Activated CD8-positive, alpha-beta T cell treated with anti-CD3 and anti-CD28 coated beads for 36 hours (primary cell): ENCODE results near the gene IL4R. TPM values are rescaled to one million over a fixed set of nuclear protein-coding genes. Genes with fewer than 3 reads are reported as not detected.

ENCODE experiments used
- ATAC-seq: fragments of 200-7000 bp; cut with Tn5 transposase; one replicate; pipeline ENCODE4 v1.10.0; 2021; ENCODE audit warnings: mild to moderate bottlenecking, moderate library complexity
- CTCF ChIA-PET: fragments of 350-600 bp; sonication (Branson Sonifier 250); formaldehyde crosslinking; loops from one replicate; lab custom pipeline; 2021; ENCODE audit warnings: antibody characterized with exemption; lab: Charles Lee
- POLR2A ChIA-PET: fragments of 350-600 bp; sonication (Branson Sonifier 250); formaldehyde crosslinking; loops from one replicate; lab custom pipeline; 2021; ENCODE audit warnings: antibody characterized with exemption; lab: Charles Lee
- DNase-seq: peaks from one replicate; pipeline ENCODE4 v3.0.0-alpha.2; 2020
- H3K27ac Mint-ChIP-seq: one replicate; pipeline ENCODE4 v1.8.0; 2021; ENCODE audit warnings: mild to moderate bottlenecking, mixed read lengths
- H3K27me3 Mint-ChIP-seq: one replicate; pipeline ENCODE4 v1.8.0; 2021; ENCODE audit warnings: mixed read lengths
- H3K36me3 Mint-ChIP-seq: one replicate; pipeline ENCODE4 v1.8.0; 2021; ENCODE audit warnings: low read depth, mixed read lengths
- H3K4me1 Mint-ChIP-seq: one replicate; pipeline ENCODE4 v1.8.0; 2021; ENCODE audit warnings: low read depth, mixed read lengths
- H3K4me3 Mint-ChIP-seq: one replicate; pipeline ENCODE4 v1.8.0; 2021; ENCODE audit warnings: mild to moderate bottlenecking, moderate library complexity, mixed read lengths
- H3K9me3 Mint-ChIP-seq: one replicate; pipeline ENCODE4 v1.8.0; 2021; ENCODE audit warnings: mixed read lengths
- intact Hi-C: fragments of 100-400 bp; cut with micrococcal nuclease; formaldehyde crosslinking; loops from one replicate; pipeline ENCODE4 v1.10.0; 2022
- total RNA-seq, 2 experiments: library from RNA; stranded (reverse); gene quantifications; one replicate each; pipeline ENCODE4 v1.2.3, GENCODE V29; 2021
- TF ChIP-seq, protein P1 (sequence below): fragments of 200-600 bp; IDR thresholded peaks from one replicate; pipeline ENCODE4 v1.8.0; 2022; ENCODE audit warnings: antibody characterized with exemption, mild to moderate bottlenecking

IL4R gene
- total RNA-seq, 2 experiments from 2014 or later = 236 to 245 TPM

DNA sequence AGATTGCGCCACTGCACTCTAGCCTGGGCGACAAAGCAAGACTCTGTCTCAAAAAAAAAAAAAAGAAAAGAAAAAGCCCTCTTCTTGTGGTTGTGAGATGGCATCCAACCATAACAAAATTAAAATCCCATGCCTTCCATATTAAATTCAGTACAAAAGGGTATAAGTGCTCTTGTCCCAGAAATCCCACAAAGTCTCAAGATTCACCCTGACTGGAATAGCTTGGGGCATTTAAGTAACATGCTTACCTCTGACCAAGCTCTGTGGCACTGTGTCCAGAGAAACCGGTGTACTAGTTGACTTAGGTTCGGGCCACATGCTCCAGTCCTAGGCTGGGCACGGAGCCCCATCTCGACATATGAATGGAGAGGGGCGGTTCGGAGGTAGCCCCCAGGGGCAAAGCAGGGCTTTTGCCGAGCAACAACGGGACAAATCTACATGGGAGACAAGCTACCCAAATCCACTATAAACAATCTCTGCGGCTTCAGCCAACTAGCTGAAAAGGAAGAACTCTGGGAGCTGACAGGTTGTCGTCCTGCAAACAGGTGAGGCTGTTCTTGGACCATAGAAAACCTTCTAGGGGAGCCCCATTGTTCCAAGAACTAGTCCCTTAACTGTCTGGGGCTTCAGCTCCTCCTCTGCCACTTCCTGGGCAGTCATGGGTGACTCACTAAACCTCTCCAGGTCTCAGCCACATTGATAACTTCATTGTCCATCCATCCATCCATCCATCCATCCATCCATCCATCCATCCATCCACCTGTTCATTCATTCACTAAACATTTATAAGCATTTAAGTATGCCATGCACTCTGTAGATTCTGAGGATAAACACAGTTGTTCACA, 10.3 kb upstream of the IL4R start:
- POLR2A ChIA-PET = interaction anchor here (0.8 to 1.6 kb wide), 5 partner anchors 9 to 36 kb away, joined by 3 to 5 read pairs (median 3); no protein-coding TSS in a partner anchor
- Mint-ChIP-seq H3K27ac (no peak overlapping the region), H3K4me3 (no peak overlapping the region), H3K4me1 (peaks cover 11% of the 10 kb centered on the region), H3K36me3 (peaks cover 2% of the 10 kb centered on the region), H3K9me3 (peaks cover 10% of the 10 kb centered on the region), H3K27me3 (no peaks in the 10 kb centered on the region)
- CTCF ChIA-PET = interaction anchor here (1.4 kb wide), 1 partner anchor 9 kb away, joined by 6 read pairs; no protein-coding TSS in a partner anchor
- TF ChIP-seq, protein P1, sequence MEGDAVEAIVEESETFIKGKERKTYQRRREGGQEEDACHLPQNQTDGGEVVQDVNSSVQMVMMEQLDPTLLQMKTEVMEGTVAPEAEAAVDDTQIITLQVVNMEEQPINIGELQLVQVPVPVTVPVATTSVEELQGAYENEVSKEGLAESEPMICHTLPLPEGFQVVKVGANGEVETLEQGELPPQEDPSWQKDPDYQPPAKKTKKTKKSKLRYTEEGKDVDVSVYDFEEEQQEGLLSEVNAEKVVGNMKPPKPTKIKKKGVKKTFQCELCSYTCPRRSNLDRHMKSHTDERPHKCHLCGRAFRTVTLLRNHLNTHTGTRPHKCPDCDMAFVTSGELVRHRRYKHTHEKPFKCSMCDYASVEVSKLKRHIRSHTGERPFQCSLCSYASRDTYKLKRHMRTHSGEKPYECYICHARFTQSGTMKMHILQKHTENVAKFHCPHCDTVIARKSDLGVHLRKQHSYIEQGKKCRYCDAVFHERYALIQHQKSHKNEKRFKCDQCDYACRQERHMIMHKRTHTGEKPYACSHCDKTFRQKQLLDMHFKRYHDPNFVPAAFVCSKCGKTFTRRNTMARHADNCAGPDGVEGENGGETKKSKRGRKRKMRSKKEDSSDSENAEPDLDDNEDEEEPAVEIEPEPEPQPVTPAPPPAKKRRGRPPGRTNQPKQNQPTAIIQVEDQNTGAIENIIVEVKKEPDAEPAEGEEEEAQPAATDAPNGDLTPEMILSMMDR = no peak
- intact Hi-C loops = no loop called here
- no peak for ATAC-seq
- no peak for DNase-seq

DNA sequence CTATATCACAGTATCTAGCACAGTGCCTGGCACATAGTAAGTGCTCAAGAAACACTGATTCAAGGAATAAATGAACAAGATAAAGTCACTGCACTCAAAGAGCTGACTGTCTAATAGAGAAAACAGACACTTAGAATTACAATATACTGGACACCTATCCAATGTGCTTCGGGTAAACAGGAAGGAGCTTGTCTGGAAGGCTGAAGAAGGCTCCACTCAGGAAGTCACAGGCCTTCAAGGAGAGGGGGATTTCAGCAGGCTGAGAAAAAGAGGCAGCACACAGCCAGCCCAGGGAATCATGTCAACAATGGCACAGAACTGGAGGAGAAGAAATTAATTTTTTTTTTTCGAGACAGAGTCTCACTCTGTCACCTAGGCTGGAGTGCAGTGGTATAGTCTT, 9.7 kb upstream of the IL4R start:
- H3K36me3 Mint-ChIP-seq = peaks cover 2% of the 10 kb centered on the region
- POLR2A ChIA-PET = interaction anchor here (0.8 to 1.6 kb wide), 4 partner anchors 9 to 35 kb away, joined by 3 to 5 read pairs (median 4); no protein-coding TSS in a partner anchor

DNA sequence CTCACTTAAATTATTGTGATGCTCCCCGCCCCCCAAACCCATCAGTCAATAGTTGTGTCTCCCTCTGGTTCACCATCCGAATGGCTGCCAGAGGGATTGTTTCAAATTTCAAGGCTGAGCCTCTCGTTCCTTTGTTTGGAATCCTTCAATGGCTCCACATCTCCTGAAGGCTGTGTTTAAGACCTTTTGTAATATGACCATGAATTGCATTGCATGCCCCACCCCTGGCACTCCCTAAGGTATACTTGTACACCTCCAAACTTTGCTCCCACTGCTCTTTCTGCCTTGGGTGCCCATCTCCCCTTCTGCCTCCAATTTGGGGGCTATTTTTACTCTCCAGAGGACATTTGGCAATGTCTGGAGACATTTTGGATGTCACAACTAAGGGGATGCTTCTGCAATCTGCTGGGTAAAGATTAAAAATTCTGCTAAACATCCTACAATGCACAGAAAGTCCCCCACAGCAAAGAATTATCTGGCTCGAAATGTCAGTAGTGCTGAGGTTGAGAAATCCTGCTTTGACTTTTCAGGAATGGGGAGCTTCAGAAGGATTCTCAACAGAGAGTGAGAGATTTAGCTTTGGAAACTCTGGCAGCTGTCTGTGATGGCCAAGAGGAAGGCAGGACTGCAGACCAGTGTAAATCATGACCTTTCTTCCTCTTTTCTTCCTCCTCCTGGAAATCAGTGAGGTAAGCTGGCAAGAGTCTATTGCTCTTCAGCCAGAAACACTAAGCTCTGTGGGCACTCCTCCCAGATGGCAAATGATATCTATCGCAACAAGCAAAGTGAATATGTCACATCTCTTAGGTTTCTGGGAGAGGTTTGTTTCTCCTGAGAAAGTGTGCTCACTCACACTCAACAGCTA, 8.7 kb upstream of the IL4R start:
- no peak for ATAC-seq
- ChIA-PET POLR2A (interaction anchor here (1.6 kb wide), 1 partner anchor 13 kb away, joined by 5 read pairs; no protein-coding TSS in a partner anchor), CTCF (interaction anchor here (0.9 to 1.4 kb wide), 5 partner anchors 8 to 71 kb away, joined by 3 to 6 read pairs (median 3); no protein-coding TSS in a partner anchor)
- intact Hi-C loops = no loop called here
- TF ChIP-seq, protein P1 = no peak
- Mint-ChIP-seq H3K27ac (no peak overlapping the region), H3K4me3 (no peak overlapping the region), H3K9me3 (peaks cover 11% of the 10 kb centered on the region), H3K27me3 (no peaks in the 10 kb centered on the region), H3K4me1 (peaks cover 7% of the 10 kb centered on the region), H3K36me3 (peaks cover 2% of the 10 kb centered on the region)
- DNase-seq = no peak

More for the DNA sequence above, 9.7 kb upstream of the IL4R start:
- peaks cover 10% of the 10 kb centered on the region for H3K9me3 Mint-ChIP-seq
- H3K4me1 Mint-ChIP-seq = peaks cover 11% of the 10 kb centered on the region
- no peaks in the 10 kb centered on the region for H3K27me3 Mint-ChIP-seq
- intact Hi-C loops = no loop called here
- ATAC-seq (no peak), DNase-seq (no peak)
- CTCF ChIA-PET = interaction anchor here (1.4 kb wide), 1 partner anchor 9 kb away, joined by 6 read pairs; no protein-coding TSS in a partner anchor
- H3K27ac Mint-ChIP-seq = no peak overlapping the region
- TF ChIP-seq, protein P1 = no peak
- no peak overlapping the region for H3K4me3 Mint-ChIP-seq

DNA sequence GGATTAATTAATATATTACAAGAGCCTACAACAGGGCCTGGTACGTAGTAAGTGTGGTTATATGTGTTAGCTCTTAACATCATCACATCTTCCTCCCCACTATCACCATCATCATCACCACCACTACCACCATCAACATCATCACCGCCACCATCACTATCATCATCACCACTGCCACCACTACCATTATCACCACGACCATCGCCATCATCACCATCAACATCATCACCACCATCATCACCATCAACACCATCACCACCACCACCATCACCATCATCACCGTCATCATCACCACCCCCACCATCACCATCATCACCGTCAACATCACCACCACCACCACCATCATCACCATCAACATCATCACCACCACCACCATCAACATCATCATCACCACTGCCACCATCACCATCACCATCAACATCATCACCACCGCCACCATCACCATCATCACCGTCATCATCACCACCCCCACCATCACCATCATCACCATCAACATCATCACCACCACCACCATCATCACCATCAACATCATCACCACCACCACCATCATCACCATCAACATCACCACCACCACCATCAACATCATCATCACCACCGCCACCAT, 7.8 kb upstream of the IL4R start:
- DNase-seq = no peak
- intact Hi-C loops = no loop called here
- CTCF ChIA-PET = interaction anchor here (0.9 to 1.1 kb wide), 4 partner anchors 9 to 72 kb away, joined by 3 to 4 read pairs (median 3); no protein-coding TSS in a partner anchor

More for the DNA sequence above, 7.8 kb upstream of the IL4R start:
- peaks cover 7% of the 10 kb centered on the region for H3K4me1 Mint-ChIP-seq
- peaks cover 11% of the 10 kb centered on the region for H3K9me3 Mint-ChIP-seq
- TF ChIP-seq, protein P1 = no peak
- peaks cover 2% of the 10 kb centered on the region for H3K36me3 Mint-ChIP-seq
- H3K27ac Mint-ChIP-seq = no peak overlapping the region
- ATAC-seq = no peak
- no peaks in the 10 kb centered on the region for H3K27me3 Mint-ChIP-seq
- POLR2A ChIA-PET = no interaction called here
- no peak overlapping the region for H3K4me3 Mint-ChIP-seq
